Esophagus muscularis mucosa (tissue), 4 donors: ENCODE data around the gene GTF2A2. TPM values are rescaled to one million over a fixed set of nuclear protein-coding genes. Genes with fewer than 3 reads are reported as not detected.
"Not testable (repeated sequence)": the region's sequence is repeated elsewhere in the genome, so short reads cannot be mapped to it uniquely, and the experiment has no call there.

Experiments used
- DNase-seq: peaks from one replicate; pipeline ENCODE4 v3.0.0-alpha.2; 2017; ENCODE audit errors: extremely low spot score
- H3K27ac ChIP-seq, 4 donors: fragments of 200-600 bp; sonication (generic); replicated peaks in 1 of 4; 1 replicate in 3 of 4; 2 replicates in 1 of 4; pipeline ENCODE4 v1.5.1; 2016 to 2019; ENCODE audit warnings: mild to moderate bottlenecking in 1 of 4
- H3K27me3 ChIP-seq, 4 donors: fragments of 200-600 bp; sonication (generic); one replicate each; pipeline versions ENCODE4 v1.5.1 to v1.6.0; 2016 to 2019
- H3K36me3 ChIP-seq, 4 donors: fragments of 200-600 bp; sonication (generic); one replicate each; pipeline ENCODE4 v1.5.1; 2016 to 2019
- H3K4me1 ChIP-seq, 4 donors: fragments of 200-600 bp; sonication (generic); one replicate each; pipeline ENCODE4 v1.5.1; 2016 to 2019
- H3K4me3 ChIP-seq, 4 donors: fragments of 200-600 bp; sonication (generic); 1 replicate in 2 of 4; 2 replicates in 2 of 4; pipeline ENCODE4 v1.5.1; 2016 to 2019; ENCODE audit warnings: mild to moderate bottlenecking in 4 of 4, moderate library complexity in 1 of 4
- H3K9me3 ChIP-seq, 4 donors: fragments of 200-600 bp; sonication (generic); 1 replicate in 3 of 4; 2 replicates in 1 of 4; pipeline ENCODE4 v1.5.1; 2016 to 2019
- CTCF ChIP-seq, 3 experiments: fragments of 200-600 bp in 2 of 3; fragments of 450-650 bp in 1 of 3; sonication (generic) in 2 of 3; IDR thresholded peaks; one replicate each; pipeline ENCODE4 v1.5.1; 2017 to 2019; ENCODE audit warnings: antibody characterized with exemption in 3 of 3, mild to moderate bottlenecking in 2 of 3, moderate library complexity in 1 of 3
- EP300 ChIP-seq: sonication (generic); formaldehyde crosslinking; IDR thresholded peaks from one replicate; pipeline ENCODE4 v1.6.1; 2017; ENCODE audit warnings: antibody characterized with exemption
- POLR2A ChIP-seq: fragments of 450-650 bp; IDR thresholded peaks from one replicate; pipeline ENCODE4 v1.6.1; 2017; ENCODE audit warnings: antibody characterized with exemption, moderate library complexity, mild to moderate bottlenecking, low read depth
- POLR2AphosphoS5 ChIP-seq, 2 donors: sonication (generic); formaldehyde crosslinking; IDR thresholded peaks; one replicate each; pipeline ENCODE4 v1.6.1; 2017; ENCODE audit warnings: antibody characterized with exemption in 2 of 2
- WGBS: methylation state at CpG from one replicate; pipeline ENCODE4 v1.1.5; 2018; 5-methylcytosine and 5-hydroxymethylcytosine counted together
- intact Hi-C: fragments of 100-400 bp; cut with DNase I; formaldehyde crosslinking; loops from one replicate; pipeline ENCODE4 v1.15.1; 2023
- total RNA-seq, 4 donors: library from RNA; depleted of rRNA; stranded (reverse); fragments of >200 nt; gene quantifications; one replicate each; pipeline versions ENCODE4 v1.1.0 to v1.2.1, GENCODE V29; 2016

The GTF2A2 gene
- total RNA-seq, 4 donors from 2014 or later, result 48.5 to 56.3 (median 51.3) TPM

- TF ChIP-seq CTCF (IDR thresholded peaks at IDR 0.05) (no peak), POLR2A (no peak), EP300 (no peak), POLR2AphosphoS5 (IDR thresholded peaks at IDR 0.05) (no peak)
- no peak for DNase-seq
- Histone ChIP-seq H3K4me1 (no peaks in the 10 kb centered on the region), H3K27ac (no peak overlapping the region), H3K9me3 (no peaks in the 10 kb centered on the region), H3K4me3 (no peak overlapping the region), H3K36me3 (no peaks in the 10 kb centered on the region), H3K27me3 (peaks cover 0 to 5% (median 0%) of the 10 kb centered on the region in 4 donors)
- intact Hi-C loops, result loop anchor here (10.0 kb wide), 2 partner anchors 485 to 625 kb away; no protein-coding TSS in a partner anchor
- 57% methylated on average over 4 of the region's 4 CpGs for WGBS
Measured at GRCh38 chr15:59699810-59700431, 42.6 kb upstream of the GTF2A2 start.

- intact Hi-C loops, result loop anchor here (10.0 kb wide), 2 partner anchors 487 to 627 kb away; no protein-coding TSS in a partner anchor
Measured at GRCh38 chr15:59698065-59698464, 40.8 kb upstream of the GTF2A2 start.

GRCh38 chr15:59696332-59696731 is 39.0 kb upstream of the GTF2A2 start:
- no peaks in the 10 kb centered on the region for H3K36me3 ChIP-seq
- no peak for DNase-seq
- intact Hi-C loops, result loop anchor here (10.0 kb wide), 2 partner anchors 488 to 628 kb away; no protein-coding TSS in a partner anchor
- no peaks in the 10 kb centered on the region for H3K4me1 ChIP-seq
- no peaks in the 10 kb centered on the region for H3K27me3 ChIP-seq
- no peak overlapping the region for H3K4me3 ChIP-seq
- H3K27ac ChIP-seq, result no peak overlapping the region
- no peaks in the 10 kb centered on the region for H3K9me3 ChIP-seq
- 94% methylated on average over 4 of the region's 4 CpGs for WGBS
- TF ChIP-seq EP300 (no peak), POLR2A (no peak), CTCF (IDR thresholded peaks at IDR 0.05) (no peak), POLR2AphosphoS5 (IDR thresholded peaks at IDR 0.05) (no peak)

More at GRCh38 chr15:59698065-59698464, 40.8 kb upstream of the GTF2A2 start:
- 77% methylated on average over 4 of the region's 4 CpGs for WGBS
- H3K4me3 ChIP-seq, H3K27ac ChIP-seq, H3K27me3 ChIP-seq, H3K9me3 ChIP-seq, DNase-seq, H3K4me1 ChIP-seq, H3K36me3 ChIP-seq: not testable (repeated sequence)

- Histone ChIP-seq H3K36me3 (no peaks in the 10 kb centered on the region), H3K27ac (no peak overlapping the region), H3K9me3 (no peaks in the 10 kb centered on the region), H3K4me1 (peaks cover 5 to 11% (median 8%) of the 10 kb centered on the region in 4 donors), H3K4me3 (no peak overlapping the region), H3K27me3 (no peaks in the 10 kb centered on the region)
- 94% methylated on average over 1 of the region's 1 CpG for WGBS
- DNase-seq, result no peak
- TF ChIP-seq POLR2AphosphoS5 (IDR thresholded peaks at IDR 0.05) (no peak), CTCF (IDR thresholded peaks at IDR 0.05) (no peak), POLR2A (no peak), EP300 (no peak)
- intact Hi-C loops, result loop anchor here (10.0 kb wide), 2 partner anchors 490 to 630 kb away; no protein-coding TSS in a partner anchor
Measured at GRCh38 chr15:59694779-59695178, 37.5 kb upstream of the GTF2A2 start.

GRCh38 chr15:59691194-59691805 is 34.0 kb upstream of the GTF2A2 start:
- Histone ChIP-seq H3K4me1 (peaks cover 22 to 32% (median 28%) of the 10 kb centered on the region in 4 donors), H3K4me3 (no peak overlapping the region), H3K9me3 (no peaks in the 10 kb centered on the region), H3K27ac (peak overlapping the region in 1 of 4 donors; percentile 96), H3K36me3 (peaks cover 0 to 5% (median 2%) of the 10 kb centered on the region in 4 donors), H3K27me3 (no peaks in the 10 kb centered on the region)
- WGBS, result 23% methylated on average over 1 of the region's 1 CpG
- no peak for DNase-seq
- intact Hi-C loops, result loop anchor here (10.0 kb wide), 2 partner anchors 494 to 634 kb away; no protein-coding TSS in a partner anchor
- TF ChIP-seq CTCF (IDR thresholded peaks at IDR 0.05), result peak; percentile 63 to 75 (median 63)
- no peak for TF ChIP-seq POLR2AphosphoS5 (IDR thresholded peaks at IDR 0.05)
